NCI-H2081 treated with DMSO at 0.1 percent for 48 hours (cell line): ENCODE results near the gene TSPAN32.

Experiments
- DNase-seq: peaks from one replicate; lab custom pipeline; 2025; lab: John Stamatoyannopoulos, UW

TSPAN32 gene

DNA sequence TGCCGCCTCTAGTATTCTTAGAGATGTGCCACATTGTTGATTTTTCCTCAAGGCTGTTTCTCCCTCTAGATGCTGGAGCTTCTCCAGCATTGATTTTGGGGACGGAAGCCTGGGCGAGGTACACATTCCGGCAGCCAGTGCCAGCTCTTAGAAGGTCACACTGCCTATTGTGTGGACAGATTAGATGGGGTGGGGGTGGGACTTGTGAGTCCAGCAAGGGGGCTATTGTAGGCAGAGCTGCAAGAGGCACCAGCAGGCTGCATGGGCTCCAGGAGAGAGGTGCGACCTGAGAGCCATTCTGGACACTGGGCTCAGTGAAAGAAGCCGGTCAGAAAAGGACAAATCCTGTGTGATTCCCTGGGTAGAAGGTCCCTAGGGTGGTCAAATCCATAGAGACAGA lies 12.5 kb upstream of the TSPAN32 start:
- no peak for DNase-seq

DNA sequence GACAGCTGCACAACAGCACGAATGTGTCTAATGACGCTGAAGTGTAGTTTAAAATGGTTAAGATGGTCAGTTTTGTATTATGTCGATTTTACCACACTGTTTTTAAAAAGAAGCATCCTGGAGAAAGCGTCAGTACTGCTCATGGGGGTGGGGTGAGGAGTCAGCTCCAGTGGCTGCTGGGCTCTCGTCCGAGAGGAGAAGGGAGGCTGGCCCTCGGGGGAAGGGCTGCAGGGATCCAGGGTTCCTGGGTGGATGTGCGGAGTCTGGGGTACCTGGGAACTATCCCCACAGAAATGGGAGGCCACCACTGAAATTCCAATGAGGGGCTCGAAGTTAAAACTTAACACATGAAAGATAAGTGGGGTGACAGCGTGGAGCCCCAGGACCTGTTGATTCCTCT lies 12.0 kb upstream of the TSPAN32 start:
- no peak for DNase-seq

DNA sequence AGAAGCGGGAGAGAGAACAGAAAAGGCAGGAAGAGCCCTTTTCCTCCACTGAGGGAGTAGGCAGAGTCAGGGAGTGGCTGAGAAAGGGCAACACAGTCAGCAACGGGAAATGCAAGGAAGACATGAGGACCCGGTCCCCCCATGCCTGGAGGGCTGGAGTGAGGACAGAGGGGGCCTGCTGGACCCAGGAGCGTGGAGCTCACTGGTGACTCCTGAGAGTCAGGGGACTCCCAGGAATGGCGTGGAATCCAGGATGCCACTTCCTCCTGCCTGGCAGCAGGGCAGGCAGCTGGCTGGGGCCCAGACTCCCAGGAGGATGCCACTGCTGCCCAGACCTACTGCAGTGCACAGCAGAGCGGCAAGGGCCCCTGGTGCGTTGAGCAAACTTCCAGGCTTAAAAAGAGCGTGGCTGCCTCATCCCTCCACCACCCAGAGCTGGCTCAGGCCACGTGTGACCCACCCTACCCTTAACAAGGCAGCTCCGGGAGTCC lies 11.4 kb upstream of the TSPAN32 start:
- DNase-seq: no peak

DNA sequence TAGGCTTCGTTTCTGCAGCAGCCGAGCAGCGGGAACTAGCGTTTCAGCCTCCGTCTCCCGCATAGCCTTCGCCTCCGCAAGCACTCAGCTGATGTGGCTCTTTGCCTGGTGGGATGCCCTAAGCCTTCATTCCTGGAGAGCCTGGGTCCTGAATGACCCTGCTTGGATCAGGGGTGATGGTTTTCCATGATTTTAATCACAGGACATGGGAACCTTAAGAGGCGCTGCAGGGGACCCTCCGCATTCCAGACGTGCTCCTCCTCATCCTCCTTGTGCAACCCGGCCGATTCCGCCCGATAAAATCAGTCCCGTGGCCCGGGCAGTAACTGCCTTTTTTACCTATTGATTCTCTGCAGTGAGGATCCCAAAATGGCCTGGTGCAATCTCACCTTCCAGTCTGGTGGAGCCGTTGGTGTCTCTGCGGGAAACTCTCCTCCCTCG lies 8.3 kb upstream of the TSPAN32 start:
- no peak for DNase-seq

DNA sequence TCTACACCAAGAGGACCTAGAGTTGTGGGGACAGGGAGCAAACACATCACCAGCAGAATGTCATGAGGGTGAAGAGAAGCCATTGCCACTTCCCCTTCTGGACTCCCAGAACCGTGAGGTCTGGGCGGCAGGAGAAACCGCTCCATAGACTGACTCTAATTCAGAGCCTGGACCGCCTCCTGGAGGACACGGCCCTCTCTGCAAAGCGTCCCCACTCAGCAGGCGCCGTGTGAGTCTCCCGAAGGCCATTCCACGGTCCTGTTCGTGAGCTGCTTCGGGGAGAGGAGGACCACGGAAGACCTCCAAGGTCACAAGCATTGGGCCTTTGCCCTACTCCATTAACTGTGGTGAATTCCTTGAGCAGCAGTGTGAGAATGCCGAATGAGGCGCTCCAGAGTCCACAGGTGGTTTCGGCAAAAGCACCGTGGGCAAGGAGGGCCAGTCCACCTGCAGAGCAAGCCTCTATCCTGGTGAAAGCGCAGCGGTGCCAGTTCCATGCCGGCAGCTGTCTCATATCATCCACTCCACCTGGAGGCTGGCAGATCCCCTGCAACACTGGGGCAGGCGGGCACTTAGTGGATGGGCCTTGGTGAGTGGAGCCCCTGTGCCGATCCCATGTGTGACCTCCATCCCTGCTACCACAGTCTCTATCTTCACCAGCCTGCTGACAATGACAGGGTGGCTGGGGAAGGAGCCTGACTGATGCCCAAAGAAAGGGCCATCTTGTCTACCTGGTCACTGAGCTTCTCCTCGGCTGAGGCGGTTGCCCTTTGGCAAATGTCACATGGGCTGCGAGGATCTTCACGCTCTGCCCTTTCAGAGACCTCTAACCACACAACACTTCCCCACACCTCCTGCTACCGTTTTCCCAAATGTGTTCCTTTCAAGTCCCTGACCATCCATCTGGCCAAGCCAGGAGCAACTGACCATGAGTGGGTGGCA lies 7.6 kb upstream of the TSPAN32 start:
- no peak for DNase-seq

DNA sequence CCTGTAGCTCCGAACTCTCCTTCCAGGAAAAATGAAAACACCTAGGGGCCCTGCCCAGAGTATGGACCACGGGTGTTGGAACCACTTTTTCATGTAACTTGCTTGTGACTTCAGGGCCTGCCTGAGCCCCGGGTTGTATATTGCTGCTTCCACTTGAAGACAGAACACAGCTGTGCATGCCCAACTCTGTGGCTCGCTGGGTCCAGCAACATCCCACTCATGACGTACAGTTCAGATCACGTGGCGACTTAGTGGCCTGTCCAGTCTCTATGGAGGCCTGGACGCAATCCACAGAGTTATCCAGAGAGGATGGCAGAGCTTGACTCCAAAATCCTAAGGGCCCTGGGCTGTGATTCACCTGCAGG lies 6.9 kb upstream of the TSPAN32 start:
- DNase-seq: no peak

DNA sequence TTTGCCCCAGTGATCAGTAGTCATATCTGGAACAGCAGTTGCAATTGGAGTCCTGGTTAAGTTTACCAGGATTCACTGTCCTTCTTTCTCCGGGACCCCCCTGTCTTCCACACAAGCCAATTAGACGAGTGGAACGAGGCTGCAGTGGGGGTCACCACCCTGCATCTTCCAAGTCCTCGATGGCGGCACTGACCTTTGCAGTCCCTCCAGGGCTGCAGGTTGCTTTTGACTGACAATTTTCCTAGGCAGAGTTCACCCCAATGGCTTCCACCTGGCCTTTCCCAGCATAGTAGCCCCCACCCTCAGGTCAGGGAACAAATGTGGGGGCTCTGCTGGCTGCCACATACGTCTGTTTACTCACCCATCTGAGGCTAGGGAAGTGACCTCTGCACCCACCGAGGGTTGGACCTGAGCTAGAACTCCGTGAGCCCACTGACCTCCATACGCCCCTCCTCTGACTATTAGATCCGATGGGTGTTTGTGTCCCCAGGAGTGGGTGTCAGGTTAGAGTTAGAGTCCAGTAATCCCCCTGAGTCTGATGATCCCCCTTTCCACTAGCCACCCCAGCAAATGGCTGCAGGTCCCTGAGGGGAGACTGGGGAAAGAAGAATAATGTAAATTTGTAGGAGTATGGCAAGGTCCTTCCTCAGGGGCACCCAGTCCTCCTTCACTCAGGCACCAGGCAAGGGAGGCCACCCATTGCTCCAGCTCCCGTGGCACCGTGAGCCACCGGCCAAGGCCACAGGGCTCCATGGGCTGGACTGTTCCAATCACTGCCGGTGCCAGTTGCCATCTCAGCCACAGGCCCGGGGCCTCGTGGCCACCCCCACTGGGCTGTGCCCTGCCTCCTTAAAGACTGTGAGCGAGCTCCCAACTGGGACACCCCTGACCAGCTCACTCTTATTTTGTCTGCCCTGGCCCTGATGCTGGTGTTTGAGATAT lies 5.6 kb upstream of the TSPAN32 start:
- no peak for DNase-seq

DNA sequence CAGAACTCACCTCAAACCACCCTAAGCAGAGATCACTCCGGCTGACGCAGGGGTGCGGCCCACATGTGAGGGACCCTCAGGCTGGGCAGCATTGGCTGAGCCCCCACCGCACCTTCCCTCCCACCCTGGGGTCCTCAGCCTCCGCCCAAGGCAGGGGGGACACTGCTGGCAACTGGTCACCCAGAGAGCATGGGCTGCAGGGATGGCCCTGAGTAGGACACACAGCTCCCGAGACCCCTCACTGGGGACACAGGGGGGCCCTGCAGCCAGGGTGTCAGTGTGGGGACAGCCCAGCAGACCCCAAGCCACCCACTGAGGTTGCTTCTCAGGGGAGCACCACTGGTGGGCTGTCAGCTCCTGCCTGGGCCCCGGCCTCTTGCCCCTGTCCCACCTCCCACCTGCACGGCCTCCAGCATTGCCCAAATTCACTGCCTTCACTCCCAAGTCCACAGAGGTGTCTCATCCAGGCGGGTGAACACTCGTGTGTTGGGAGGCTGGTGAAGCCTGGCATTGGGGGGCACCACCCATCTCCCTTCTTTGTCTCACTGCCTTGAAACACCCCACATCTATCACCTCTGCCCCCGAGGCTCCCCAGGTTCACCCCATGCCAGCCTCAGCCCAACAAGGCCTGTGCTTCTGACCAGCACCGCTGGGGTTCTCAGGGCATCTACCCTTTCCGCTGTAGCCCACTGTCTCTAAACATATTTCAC lies 4.7 kb upstream of the TSPAN32 start:
- no peak for DNase-seq

DNA sequence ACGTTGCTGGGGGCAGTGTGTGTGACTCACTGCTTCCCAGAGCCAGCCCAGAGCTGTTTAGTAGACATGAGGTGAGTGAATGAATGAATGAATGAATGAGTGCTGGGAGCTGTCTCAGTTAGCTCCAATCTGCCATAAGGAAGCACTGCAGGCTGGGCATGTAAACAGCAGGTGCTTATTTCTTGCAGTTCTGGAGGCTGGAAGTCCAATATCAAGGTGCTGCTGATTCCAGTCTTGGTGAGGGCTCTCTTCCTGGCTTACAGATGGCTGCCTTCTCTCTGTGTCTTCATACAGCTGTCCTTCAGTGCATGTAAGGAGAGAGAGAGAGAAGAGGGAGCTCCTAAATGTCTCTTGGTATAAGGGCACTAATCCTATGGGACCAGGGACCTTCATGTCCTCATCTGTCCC lies 4.2 kb upstream of the TSPAN32 start:
- no peak for DNase-seq

DNA sequence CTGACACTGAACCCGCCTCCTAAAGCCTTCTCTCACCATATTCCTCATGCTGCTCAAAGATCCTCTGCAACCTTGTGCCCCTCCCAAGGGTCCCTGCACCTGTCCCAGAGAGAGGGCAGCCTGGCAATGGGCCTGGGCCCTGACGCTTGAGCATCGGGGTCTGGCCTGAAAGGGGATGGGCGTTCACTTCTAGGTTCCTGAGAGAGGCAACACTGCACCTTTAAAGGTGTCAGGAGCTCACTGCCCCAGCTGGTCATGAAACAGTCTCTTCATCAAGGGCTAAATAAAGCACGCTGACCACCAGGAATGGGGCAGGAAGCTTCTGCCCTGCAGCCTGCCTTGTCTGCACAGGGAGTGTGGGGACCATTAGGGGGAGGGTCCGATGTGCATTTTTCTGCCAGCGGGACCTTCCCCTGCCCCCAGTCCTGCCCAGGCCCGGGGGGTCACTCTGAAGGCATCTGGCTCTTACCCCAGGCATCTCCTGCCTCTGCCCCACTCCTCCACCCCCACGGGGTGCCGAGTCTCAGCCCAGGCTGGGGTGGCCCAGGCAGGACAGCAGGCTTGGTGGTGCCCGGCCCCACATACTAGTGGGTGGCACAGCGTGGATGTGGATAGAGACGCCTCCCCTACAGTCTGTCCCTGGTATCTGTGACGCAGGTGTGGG lies 3.5 kb upstream of the TSPAN32 start:
- no peak for DNase-seq

DNA sequence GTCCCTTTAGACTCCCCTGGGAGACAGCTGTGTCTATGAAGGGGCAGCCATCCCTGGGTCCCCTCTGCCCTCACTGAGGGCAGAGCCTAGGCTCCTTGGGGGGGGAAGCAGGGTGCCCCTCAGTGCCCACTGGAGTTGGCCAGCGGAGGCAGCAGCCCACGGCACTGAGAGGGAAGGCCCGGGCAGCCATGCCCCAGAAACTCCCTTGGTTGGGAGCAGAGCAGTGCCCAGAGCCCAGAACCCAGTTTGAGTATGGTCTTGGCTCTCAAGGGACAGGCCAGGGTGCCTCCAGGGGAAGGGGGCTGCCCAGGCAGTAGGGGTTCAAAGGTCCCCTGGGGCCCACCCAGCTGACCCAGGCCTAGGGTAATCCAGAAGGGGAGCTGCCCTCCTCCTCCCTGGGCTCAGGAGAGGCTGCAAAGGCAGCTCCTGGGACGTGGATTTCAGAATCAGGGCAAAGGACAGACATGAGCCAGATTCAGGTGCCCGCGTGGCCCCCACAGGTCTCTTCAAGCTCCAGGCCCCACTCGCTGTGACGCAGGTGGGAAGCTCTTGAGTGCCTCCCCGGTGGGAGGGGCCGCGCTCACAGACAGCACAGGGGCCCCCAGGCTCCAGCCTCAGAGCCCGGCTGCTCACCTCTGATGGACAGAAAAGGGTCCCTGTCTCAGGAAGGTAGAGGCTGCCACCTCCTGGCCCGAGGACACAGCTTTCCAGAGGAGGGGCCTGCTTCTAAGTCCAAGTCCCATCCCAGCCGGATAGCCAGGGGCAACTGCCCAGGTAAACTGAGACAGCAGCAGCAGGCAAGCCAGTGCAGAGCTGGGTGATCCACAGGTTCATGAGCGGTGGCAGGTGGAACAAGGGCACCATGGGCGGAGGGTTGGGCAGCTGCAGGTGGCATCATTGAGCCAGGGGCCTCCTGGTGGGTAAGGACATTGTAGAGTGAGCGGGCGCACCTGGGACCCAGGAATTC lies 2.7 kb upstream of the TSPAN32 start:
- no peak for DNase-seq

DNA sequence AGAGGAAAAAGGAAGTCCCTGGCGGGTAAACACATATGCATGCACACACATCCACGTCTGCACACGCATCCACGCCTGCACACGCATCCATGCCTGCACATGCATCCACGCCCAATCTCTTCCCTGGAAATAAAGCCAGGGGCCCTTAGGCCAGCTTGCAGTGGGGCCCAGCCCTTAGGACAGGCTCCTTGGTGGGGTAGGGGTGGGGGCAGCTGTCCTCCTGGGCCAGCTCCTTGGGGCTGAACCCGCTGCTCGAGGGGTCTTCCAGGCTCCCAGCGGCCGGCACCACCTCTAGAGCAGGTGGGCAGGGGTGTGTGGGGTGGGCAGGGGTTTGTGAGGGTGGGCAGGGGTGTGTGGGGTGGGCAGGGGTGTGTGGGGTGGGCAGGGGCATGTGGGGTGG lies 2.0 kb upstream of the TSPAN32 start:
- no peak for DNase-seq

DNA sequence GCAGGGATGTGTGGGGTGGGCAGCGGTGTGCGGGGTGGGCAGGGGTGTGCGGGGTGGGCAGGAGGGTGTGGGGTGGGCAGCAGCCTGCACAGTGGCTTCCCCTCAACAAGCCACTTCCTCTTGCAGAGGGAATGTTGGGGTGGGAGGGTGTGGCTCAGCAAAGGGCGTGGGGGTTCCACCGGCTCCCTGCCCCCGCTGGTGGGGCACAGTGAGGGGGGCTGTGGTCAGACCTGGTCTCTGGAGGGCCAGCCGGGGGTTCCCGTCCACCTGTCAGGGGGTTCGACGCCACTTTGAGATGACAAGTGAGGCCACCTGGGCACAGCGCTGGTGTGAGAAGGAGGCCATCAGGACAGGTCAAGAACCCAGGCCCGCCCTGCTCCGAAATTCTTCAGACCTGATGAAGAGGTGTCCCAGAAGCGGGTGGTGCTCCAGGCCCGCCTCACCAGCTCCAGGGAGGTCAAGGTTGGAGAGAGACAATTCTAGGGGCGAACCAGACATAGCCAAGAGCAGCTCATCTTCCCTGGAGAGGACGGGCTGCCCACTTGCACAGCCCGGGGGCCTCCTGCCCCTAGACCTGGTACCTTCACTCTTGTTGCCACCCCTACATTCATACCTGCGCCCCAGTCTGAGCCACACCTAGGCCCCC lies 1.4 kb upstream of the TSPAN32 start:
- no peak for DNase-seq

DNA sequence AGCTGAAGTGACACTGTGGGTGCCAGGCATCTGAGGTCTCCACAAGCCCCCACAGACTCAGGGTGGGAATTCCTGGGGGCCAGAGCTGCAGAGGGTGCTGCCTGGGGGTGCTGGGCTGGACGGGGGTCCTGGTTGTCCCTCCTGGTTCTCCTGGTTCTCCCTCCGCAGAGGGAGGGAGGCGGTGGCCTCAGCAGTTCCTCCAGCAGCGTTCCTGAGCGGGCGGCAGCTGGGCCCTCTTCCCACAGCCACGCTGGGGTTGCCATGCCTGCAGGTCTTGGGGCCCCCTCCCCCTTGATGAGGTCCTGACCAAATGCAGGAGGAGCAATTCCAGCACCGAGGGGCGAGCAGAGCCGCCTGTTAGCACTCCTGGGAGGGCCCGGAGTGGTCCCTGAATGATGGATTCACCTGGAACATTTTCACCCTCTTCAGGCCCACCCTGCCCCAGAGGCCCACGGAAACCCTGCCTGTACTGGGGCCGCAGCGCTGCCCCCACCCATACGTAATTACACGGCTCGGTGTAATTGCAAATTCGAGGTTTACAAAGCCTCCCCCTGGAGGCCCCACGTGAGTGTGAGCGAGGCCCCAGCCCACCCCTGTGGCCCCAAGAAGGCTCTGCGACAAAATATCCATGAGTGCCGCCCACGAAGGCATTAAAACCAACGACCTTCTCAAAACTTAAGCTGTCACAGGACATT lies 730 bp upstream of the TSPAN32 start:
- no peak for DNase-seq

DNA sequence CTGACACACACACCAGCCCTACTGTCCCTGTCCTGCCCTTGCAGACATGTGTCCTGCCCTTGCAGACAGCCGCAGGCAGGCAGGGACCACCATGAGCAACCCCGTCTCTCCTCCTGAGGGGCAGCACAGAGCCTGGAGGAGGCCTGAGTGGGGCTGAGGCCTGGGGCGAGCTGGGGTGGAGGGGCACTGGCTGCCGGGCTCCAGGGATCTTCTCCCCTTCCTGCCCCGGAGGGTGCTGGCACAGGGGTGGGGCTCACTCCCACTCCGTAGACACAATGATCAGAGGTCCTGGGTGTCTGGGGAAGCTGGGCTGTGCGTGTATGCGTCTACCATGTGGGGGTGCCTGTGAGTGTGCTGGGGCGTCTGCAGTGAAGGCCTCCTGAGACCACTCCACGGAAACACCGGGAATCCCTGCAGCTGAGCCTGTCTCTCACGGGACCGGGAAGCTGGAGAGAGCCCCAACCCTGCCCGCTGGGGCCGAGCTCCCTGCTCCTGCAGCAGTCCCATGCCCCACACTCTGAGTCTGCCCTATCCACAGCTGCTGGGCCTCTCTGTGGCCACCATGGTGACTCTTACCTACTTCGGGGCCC lies 588 bp downstream of the TSPAN32 start:
- no peak for DNase-seq

DNA sequence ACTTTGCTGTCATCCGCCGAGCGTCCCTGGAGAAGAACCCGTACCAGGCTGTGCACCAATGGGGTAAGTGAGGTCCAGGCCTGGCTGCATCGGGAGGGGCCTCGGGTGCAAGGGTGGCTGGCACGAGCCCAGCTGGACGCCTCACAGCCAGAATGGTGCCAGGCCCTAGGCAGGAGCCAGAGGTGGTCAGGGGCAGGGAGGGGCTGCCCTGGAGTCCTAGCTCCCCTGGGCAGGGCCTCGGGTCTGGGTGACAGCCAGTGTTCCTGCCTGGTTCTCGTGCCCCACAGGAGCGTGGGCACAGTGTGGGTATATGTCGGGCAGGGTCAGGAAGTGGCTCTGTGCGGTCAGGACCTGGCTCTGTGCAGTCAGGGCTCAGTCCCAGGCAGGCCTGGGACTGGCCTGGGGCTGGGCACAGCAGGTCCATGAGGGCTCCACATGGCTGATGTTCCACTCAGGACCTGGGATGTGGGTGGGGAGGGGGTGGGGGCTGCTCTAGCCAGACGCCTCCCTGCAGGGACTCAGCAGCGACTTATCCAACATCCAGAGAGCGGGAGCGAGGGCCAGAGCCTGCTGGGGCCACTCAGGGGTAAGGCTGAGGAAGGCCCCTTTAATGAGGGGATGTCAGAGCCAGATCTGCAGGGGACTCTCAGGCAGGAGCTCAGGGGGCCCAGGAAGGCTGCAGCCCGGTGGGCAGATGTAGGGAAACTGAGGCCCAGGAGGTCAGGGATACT lies 1.2 kb downstream of the TSPAN32 start:
- DNase-seq: no peak

DNA sequence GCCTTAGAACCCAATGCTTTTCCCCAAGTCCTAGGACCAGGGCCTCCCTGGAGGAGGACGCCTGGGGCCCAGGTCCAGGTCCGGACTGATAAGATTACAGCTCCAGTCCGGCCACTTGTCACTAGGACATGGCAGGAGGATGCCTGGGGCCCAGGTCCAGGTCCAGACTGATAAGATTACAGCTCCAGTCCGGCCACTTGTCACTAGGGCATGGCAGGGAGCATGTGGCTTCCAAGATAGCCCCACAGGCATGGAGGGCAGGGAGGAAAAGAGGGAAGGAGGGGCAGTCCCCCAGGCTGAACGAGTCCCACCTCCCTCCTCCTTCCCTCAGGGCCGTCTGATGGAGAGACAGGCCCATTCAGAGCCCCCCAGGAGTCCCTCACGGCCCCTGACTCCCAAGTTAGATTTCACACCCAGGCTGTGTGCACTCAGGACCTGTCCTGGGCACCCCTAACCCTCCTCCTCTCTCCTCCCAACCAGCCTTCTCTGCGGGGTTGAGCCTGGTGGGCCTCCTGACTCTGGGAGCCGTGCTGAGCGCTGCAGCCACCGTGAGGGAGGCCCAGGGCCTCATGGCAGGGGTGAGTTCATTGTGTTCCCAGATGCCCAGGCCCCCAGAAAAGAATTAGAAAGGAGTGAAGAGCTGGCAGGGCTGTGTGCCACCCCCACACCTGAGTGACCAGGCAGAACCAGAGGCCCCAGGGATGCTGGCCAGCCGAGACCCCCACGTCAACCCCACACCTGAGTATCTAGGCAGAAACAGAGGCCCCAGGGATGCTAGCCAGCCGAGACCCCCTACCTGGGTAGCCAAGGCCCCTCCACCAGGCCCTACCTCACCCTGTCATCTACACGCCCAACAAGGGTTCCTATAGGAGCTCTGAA lies 2.1 kb downstream of the TSPAN32 start:
- DNase-seq: no peak
